Stimulated activated CD4-positive, alpha-beta T cell treated with anti-CD3 and anti-CD28 coated beads, TNF-alpha, amount 100 ng/mL, for 48 hours (primary cell): Measurements from ENCODE around the gene PLA2G6.
"Not testable (repeated sequence)": the region's sequence is repeated elsewhere in the genome, so short reads cannot be mapped to it uniquely, and the experiment has no call there.

Experiments used
- DNase-seq, 3 donors: peaks; one replicate each; pipeline ENCODE4 v3.0.0-alpha.2; 2020; ENCODE audit warnings: low read depth in 3 of 3

PLA2G6 gene

GRCh38 chr22:38085501-38085900 lies 96.1 kb downstream of the PLA2G6 start:
- no peak for DNase-seq

- no peak for DNase-seq
Measured at GRCh38 chr22:38085056-38085455, 96.6 kb downstream of the PLA2G6 start.

GRCh38 chr22:38083931-38084631 lies 97.5 kb downstream of the PLA2G6 start, which contains the start of gene SLC16A8:
Gene SLC16A8 (minus strand): TSS chr22:38084184. CDS start chr22:38082873, 1,311 bp downstream.
- no peak for DNase-seq

- DNase-seq: no peak
Measured at GRCh38 chr22:38082986-38083710, 98.5 kb downstream of the PLA2G6 start.

GRCh38 chr22:38081941-38082828 lies 99.4 kb downstream of the PLA2G6 start:
- DNase-seq: no peak

GRCh38 chr22:38081636-38081940 lies 100.0 kb downstream of the PLA2G6 start:
- DNase-seq: no peak

GRCh38 chr22:38080850-38081635 lies 100.6 kb downstream of the PLA2G6 start:
- no peak for DNase-seq

- DNase-seq: no peak
Measured at GRCh38 chr22:38080474-38080849, 101.2 kb downstream of the PLA2G6 start.

GRCh38 chr22:38079804-38080203 lies 101.8 kb downstream of the PLA2G6 start:
- DNase-seq: no peak

GRCh38 chr22:38079208-38079607 lies 102.4 kb downstream of the PLA2G6 start:
- not testable (repeated sequence) for DNase-seq

- no peak for DNase-seq
Measured at GRCh38 chr22:38078046-38078840, 103.4 kb downstream of the PLA2G6 start.

- DNase-seq: no peak
Measured at GRCh38 chr22:38077595-38077994, 104.0 kb downstream of the PLA2G6 start.

GRCh38 chr22:38077096-38077495 lies 104.5 kb downstream of the PLA2G6 start:
- DNase-seq: no peak

GRCh38 chr22:38075961-38076360 lies 105.7 kb downstream of the PLA2G6 start:
- DNase-seq: no peak

GRCh38 chr22:38075105-38075825 lies 106.4 kb downstream of the PLA2G6 start:
- no peak for DNase-seq

- DNase-seq: no peak
Measured at GRCh38 chr22:38074181-38075104, 107.2 kb downstream of the PLA2G6 start.

- no peak for DNase-seq
Measured at GRCh38 chr22:38073150-38074130, 108.2 kb downstream of the PLA2G6 start.
